HepG2 (cell line): ENCODE results near the gene TRAF4. TPM values are rescaled to one million over a fixed set of nuclear protein-coding genes. Genes with fewer than 3 reads are reported as not detected.
"Not testable (repeated sequence)": the region's sequence is repeated elsewhere in the genome, so short reads cannot be mapped to it uniquely, and the experiment has no call there.

Experiments used
- ATAC-seq: fragments of 200-7000 bp; cut with Tn5 transposase; 3 replicates; pipeline ENCODE4 v1.9.1; 2020; ENCODE audit warnings: mild to moderate bottlenecking, moderate library complexity
- BruUV-seq: library from RNA; stranded (reverse); fragments of 400-500 nt; replicated peaks from 2 replicates; lab custom pipeline; 2021; lab: Mats Ljungman, UMichigan
- CTCF ChIA-PET: fragments of 300-600 bp; formaldehyde crosslinking; extraction: SDS; loops from one replicate; lab custom pipeline; 2021; ENCODE audit warnings: low total read pairs, inconsistent platforms, low intra/inter-chr PET ratio; lab: Yijun Ruan, JAX
- POLR2A ChIA-PET: fragments of 350-600 bp; sonication (Branson Sonifier 250); formaldehyde crosslinking; loops from one replicate; lab custom pipeline; 2020; ENCODE audit warnings: antibody characterized with exemption, inconsistent platforms; lab: Yijun Ruan, JAX
- DNase-seq: peaks from one replicate; pipeline ENCODE4 v3.0.0-alpha.2; 2015; ENCODE audit warnings: low spot score
- FAIRE-seq: peaks from 3 replicates; lab custom pipeline; 2011; peaks lifted over from hg19 to GRCh38; lab: Jason Lieb, UNC
- H2AFZ ChIP-seq: one replicate; pipeline ENCODE4 v1.6.1; 2011; ENCODE audit warnings: low read length, inconsistent platforms
- H3K27ac ChIP-seq: fragments of 300-600 bp; 3 replicates; pipeline ENCODE4 v1.8.0; 2011; ENCODE audit warnings: mixed run types, mild to moderate bottlenecking, mixed read lengths, low read length, inconsistent platforms; ENCODE audit not compliant: insufficient read depth; ENCODE audit errors: extremely low read length
- H3K27me3 ChIP-seq, 2 experiments: fragments of 200-600 bp in 1 of 2; 2 replicates in 1 of 2; 3 replicates in 1 of 2; pipeline versions ENCODE4 v1.6.0 to v1.8.0; 2011; ENCODE audit warnings: low read length in 2 of 2, mild to moderate bottlenecking in 2 of 2, moderate library complexity in 2 of 2, inconsistent platforms in 1 of 2; ENCODE audit not compliant: insufficient read depth in 2 of 2, control insufficient read depth in 1 of 2
- H3K36me3 ChIP-seq, 2 experiments: fragments of 200-600 bp in 1 of 2; replicated peaks in 1 of 2; 2 replicates in 1 of 2; 3 replicates in 1 of 2; pipeline versions ENCODE4 v1.5.1 to v1.8.0; 2011; ENCODE audit warnings: low read length in 2 of 2, inconsistent platforms in 1 of 2; ENCODE audit not compliant: insufficient read depth in 2 of 2, control insufficient read depth in 1 of 2
- H3K4me1 ChIP-seq: 2 replicates; pipeline ENCODE4 v1.5.1; 2012; ENCODE audit warnings: low read length, inconsistent platforms; ENCODE audit not compliant: insufficient read depth
- H3K4me2 ChIP-seq: 2 replicates; pipeline ENCODE4 v1.6.0; 2011; ENCODE audit warnings: low read depth, low read length, inconsistent platforms
- H3K4me3 ChIP-seq, 3 experiments: fragments of 200-600 bp in 1 of 3; sonication (generic), shearing (Covaris generic) in 1 of 3; replicated peaks in 1 of 3; 2 replicates each; pipeline ENCODE4 v1.5.1; 2011 to 2016; ENCODE audit warnings: low read length in 3 of 3, inconsistent platforms in 2 of 3, low read depth in 2 of 3, mild to moderate bottlenecking in 2 of 3, control low read depth in 1 of 3, mixed read lengths in 1 of 3; ENCODE audit not compliant: insufficient read depth in 1 of 3
- H3K79me2 ChIP-seq: one replicate; pipeline ENCODE4 v1.6.1; 2011; ENCODE audit warnings: low read length, inconsistent platforms; ENCODE audit not compliant: insufficient read depth
- H3K9ac ChIP-seq: 2 replicates; pipeline ENCODE4 v1.6.0; 2011; ENCODE audit warnings: mild to moderate bottlenecking, low read depth, low read length, inconsistent platforms; ENCODE audit not compliant: insufficient read depth
- H3K9me3 ChIP-seq: 2 replicates; pipeline ENCODE4 v1.5.1; 2012; ENCODE audit warnings: mild to moderate bottlenecking, low read length
- H4K20me1 ChIP-seq: 2 replicates; pipeline ENCODE4 v1.6.0; 2011; ENCODE audit warnings: inconsistent platforms, mild to moderate bottlenecking, low read length, moderate library complexity; ENCODE audit not compliant: insufficient read depth
- BORCS8-MEF2B ChIP-seq: sonication (generic); formaldehyde crosslinking; IDR thresholded peaks from 2 replicates; pipeline ENCODE4 v1.8.0; 2022; ENCODE audit warnings: mild to moderate bottlenecking, missing genetic modification reagents
- GATAD1 ChIP-seq: IDR thresholded peaks from 2 replicates; pipeline ENCODE4 v1.6.1; 2016; ENCODE audit warnings: missing genetic modification reagents, missing compliant biosample characterization
- KLF6 ChIP-seq: IDR thresholded peaks from 2 replicates; pipeline ENCODE4 v1.8.0; 2016; ENCODE audit warnings: missing biosample characterization, missing genetic modification reagents
- KMT2A ChIP-seq: sonication (generic); formaldehyde crosslinking; IDR thresholded peaks from 2 replicates; pipeline ENCODE4 v1.4.0; 2020; ENCODE audit warnings: missing genetic modification reagents
- POLR2A ChIP-seq, 2 experiments: IDR thresholded peaks; 2 replicates each; pipeline ENCODE4 v1.6.1; 2011; ENCODE audit warnings: low read depth in 2 of 2, low read length in 2 of 2, mild to moderate bottlenecking in 1 of 2, moderate library complexity in 1 of 2; ENCODE audit not compliant: insufficient read depth in 1 of 2
- RBFOX2 ChIP-seq: fragments of 200-400 bp; formaldehyde crosslinking; IDR thresholded peaks from 2 replicates; pipeline ENCODE4 v1.6.1; 2017; ENCODE audit warnings: low read depth, mild to moderate bottlenecking, low read length
- RBM22 ChIP-seq: fragments of 200-400 bp; formaldehyde crosslinking; optimal IDR thresholded peaks from 2 replicates; pipeline ENCODE3; 2017; ENCODE audit warnings: mild to moderate bottlenecking, low read length, moderate library complexity
- SSRP1 ChIP-seq: IDR thresholded peaks from 2 replicates; pipeline ENCODE4 v1.6.1; 2016; ENCODE audit warnings: control low read depth
- TARDBP ChIP-seq: sonication (generic); formaldehyde crosslinking; IDR thresholded peaks from 2 replicates; pipeline ENCODE4 v1.8.0; 2022; ENCODE audit warnings: mild to moderate bottlenecking, missing genetic modification reagents
- TGIF2 ChIP-seq: IDR thresholded peaks from 2 replicates; pipeline ENCODE4 v1.6.1; 2016; ENCODE audit warnings: control low read depth, missing compliant biosample characterization
- TOPORS ChIP-seq: sonication (generic); formaldehyde crosslinking; IDR thresholded peaks from 2 replicates; pipeline ENCODE4 v1.8.0; 2023; ENCODE audit warnings: mild to moderate bottlenecking, missing genetic modification reagents
- ZNF549 ChIP-seq: sonication (generic); formaldehyde crosslinking; IDR thresholded peaks from 2 replicates; pipeline ENCODE4 v1.5.0; 2020; ENCODE audit warnings: missing genetic modification reagents
- ZNF709 ChIP-seq: sonication (generic); formaldehyde crosslinking; IDR thresholded peaks from 2 replicates; pipeline ENCODE4 v1.5.0; 2020; ENCODE audit warnings: mild to moderate bottlenecking, missing genetic modification reagents
- WGBS: methylation state at CpG from one replicate; pipeline ENCODE4 v1.1.6; 2017; ENCODE audit warnings: low lambda C conversion rate; 5-methylcytosine and 5-hydroxymethylcytosine counted together
- in situ Hi-C: cut with HindIII; loops from 2 replicates; pipeline ENCODE4 v1.10.0; 2017; ENCODE audit warnings: low pct_unique_long_range_greater_than_20kb; ENCODE audit not compliant: extremely low pct_ligation_motif_present
- intact Hi-C: fragments of 100-400 bp; cut with micrococcal nuclease; formaldehyde crosslinking; loops from one replicate; pipeline ENCODE4 v1.10.0; 2022; ENCODE audit not compliant: unreplicated experiment
- polyA plus RNA-seq, 8 experiments: library from polyadenylated mRNA; depleted of rRNA in 3 of 8; stranded (reverse) in 7 of 8; unstranded in 1 of 8; fragments of >200 nt; fragmentation: Illumina TruSeq in 4 of 8; extraction: Trizol in 4 of 8; gene quantifications; 2 replicates each; pipeline versions ENCODE4 v1.2.1 to v1.2.3, GENCODE V29; 2011 to 2016; ENCODE audit warnings: low read depth in 4 of 8, missing spikeins in 1 of 8, mixed read lengths in 1 of 8; ENCODE audit not compliant: insufficient read depth in 1 of 8
- total RNA-seq, 5 experiments: library from RNA; depleted of rRNA; stranded (reverse); fragments of >200 nt; fragmentation: Illumina TruSeq; extraction: Trizol; gene quantifications; 2 replicates each; pipeline ENCODE4 v1.2.3, GENCODE V29; 2016; ENCODE audit warnings: low read depth in 1 of 5
- TF ChIP-seq, protein P1 (sequence below): sonication (generic); formaldehyde crosslinking; conservative IDR thresholded peaks from 2 replicates; pipeline ENCODE4 v1.8.0; 2022; ENCODE audit warnings: missing genetic modification reagents

The TRAF4 gene
- total and polyA plus RNA-seq, 2 of the 13 experiments (the other 11 are each of a cell fraction or from before 2014, with no cell fraction given): 86.0 to 89.9 TPM

GRCh38 chr17:28720997-28721329 lies 22.8 kb upstream of the TRAF4 start:
- TF ChIP-seq KMT2A (CRISPR knock-in tag): 0 out of 2 replicates have a peak, but pooled peaks have one; percentile 1
- 0 out of 2 replicates have a peak, but pooled peaks have one; percentile 38 for TF ChIP-seq RBFOX2
- 0 out of 2 replicates have a peak, but pooled peaks have one; percentile 3 for TF ChIP-seq GATAD1 (CRISPR knock-in tag)
- peaks cover 40% of the 10 kb centered on the region for H3K79me2 ChIP-seq
- H3K9ac ChIP-seq: peak overlapping the region; percentile 98
- H2AFZ ChIP-seq, CTCF ChIA-PET, DNase-seq, FAIRE-seq, in situ Hi-C loops, BruUV-seq, ATAC-seq, H3K27me3 ChIP-seq, H3K9me3 ChIP-seq: not testable (repeated sequence)
- peak overlapping the region; percentile 89 for H3K27ac ChIP-seq
- 6% methylated on average over 19 of the region's 19 CpGs for WGBS
- H3K36me3 ChIP-seq: peaks cover 8 to 38% of the 10 kb centered on the region in 2 experiments; a peak in 4 of 5 replicates
- POLR2A ChIA-PET: interaction anchor here (1.8 to 4.2 kb wide), 5 partner anchors 14 to 180 kb away, joined by 7 to 220 read pairs (median 42); partner anchors contain the start of genes PROCA1, SDF2, SUPT6H and TRAF4
- peak overlapping the region; percentile 96 for H3K4me2 ChIP-seq
- H3K4me3 ChIP-seq: peak overlapping the region; percentile 81 to 97 (median 96)
- peaks cover 42% of the 10 kb centered on the region for H4K20me1 ChIP-seq
- peaks cover 60% of the 10 kb centered on the region for H3K4me1 ChIP-seq
- intact Hi-C loops: loop anchor here (5.0 kb wide), 1 partner anchor 74 kb away; the partner anchor contains the start of gene BLTP2

DNA sequence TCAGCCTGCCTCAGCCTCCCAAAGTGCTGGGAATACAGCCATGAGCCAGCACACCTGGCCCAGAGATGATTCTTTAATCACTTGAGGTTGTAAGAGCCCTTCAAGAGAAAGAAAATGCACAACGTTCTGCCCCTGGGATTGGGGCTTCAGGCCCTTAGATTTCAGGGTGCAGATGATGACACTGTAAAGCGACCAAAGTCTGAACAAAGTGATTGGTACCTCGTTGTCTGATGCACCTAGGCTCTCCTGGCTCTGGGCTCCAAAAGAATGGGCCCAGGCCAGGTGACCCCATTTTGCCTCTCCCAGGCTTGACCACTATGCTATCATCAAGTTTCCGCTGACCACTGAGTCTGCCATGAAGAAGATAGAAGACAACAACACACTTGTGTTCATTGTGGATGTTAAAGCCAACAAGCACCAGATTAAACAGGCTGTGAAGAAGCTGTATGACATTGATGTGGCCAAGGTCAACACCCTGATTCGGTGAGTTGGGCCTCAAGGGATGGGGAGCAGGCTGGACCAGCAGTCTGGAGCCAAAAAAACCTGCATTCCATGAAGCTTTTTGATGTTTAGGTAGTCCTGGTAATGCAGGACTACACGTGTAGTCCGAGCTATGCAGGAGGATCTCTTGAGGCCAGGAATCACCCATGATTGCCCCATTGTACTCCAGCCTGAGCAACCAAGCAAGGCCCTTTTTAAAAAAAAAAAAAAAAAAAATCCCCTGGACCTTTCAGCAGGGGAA lies 21.2 kb upstream of the TRAF4 start:
- H3K27ac ChIP-seq: peak overlapping the region; percentile 41
- BruUV-seq: no TSS peak
- peaks cover 42% of the 10 kb centered on the region for H4K20me1 ChIP-seq
- H3K36me3 ChIP-seq: peaks cover 8 to 38% of the 10 kb centered on the region in 2 experiments; a peak in 4 of 5 replicates
- peaks cover 64% of the 10 kb centered on the region for H3K4me1 ChIP-seq
- FAIRE-seq (no peak), DNase-seq (no peak), ATAC-seq (no peak)
- H3K4me3 ChIP-seq: peak overlapping the region; percentile 8 to 97 (median 20); a peak in 2 of 6 replicates
- 75% methylated on average over 7 of the region's 7 CpGs for WGBS
- peaks cover 40% of the 10 kb centered on the region for H3K79me2 ChIP-seq
- H3K9ac ChIP-seq: peak overlapping the region; percentile 45
- ChIA-PET CTCF (no interaction called here), POLR2A (interaction anchor here (4.1 to 4.2 kb wide), 2 partner anchors 16 to 21 kb away, joined by 92 to 220 read pairs; partner anchors contain the start of genes PROCA1 and TRAF4)
- no peaks in the 10 kb centered on the region; a peak in 1 of 5 replicates for H3K27me3 ChIP-seq
- TF ChIP-seq RBM22 (peak; percentile 53), POLR2A (IDR thresholded peaks at IDR 0.05; ENCODE audit: insufficient read depth in 1 of 2, low read depth in 2 of 2, low read length in 2 of 2) (peak in 1 of 2 experiments; percentile 37; a peak in 2 of 4 replicates), TOPORS (peak; percentile 52; the same call in 1 of the 2 replicates), ZNF709 (CRISPR knock-in tag) (no peak), KLF6 (CRISPR knock-in tag) (no peak), TARDBP (CRISPR knock-in tag) (0 out of 2 replicates have a peak, but pooled peaks have one; percentile 7), TGIF2 (CRISPR knock-in tag) (no peak), ZNF549 (CRISPR knock-in tag) (no peak), SSRP1 (0 out of 2 replicates have a peak, but pooled peaks have one; percentile 28), BORCS8-MEF2B (CRISPR knock-in tag) (0 out of 2 replicates have a peak, but pooled peaks have one; percentile 6)
- TF ChIP-seq, protein P1, sequence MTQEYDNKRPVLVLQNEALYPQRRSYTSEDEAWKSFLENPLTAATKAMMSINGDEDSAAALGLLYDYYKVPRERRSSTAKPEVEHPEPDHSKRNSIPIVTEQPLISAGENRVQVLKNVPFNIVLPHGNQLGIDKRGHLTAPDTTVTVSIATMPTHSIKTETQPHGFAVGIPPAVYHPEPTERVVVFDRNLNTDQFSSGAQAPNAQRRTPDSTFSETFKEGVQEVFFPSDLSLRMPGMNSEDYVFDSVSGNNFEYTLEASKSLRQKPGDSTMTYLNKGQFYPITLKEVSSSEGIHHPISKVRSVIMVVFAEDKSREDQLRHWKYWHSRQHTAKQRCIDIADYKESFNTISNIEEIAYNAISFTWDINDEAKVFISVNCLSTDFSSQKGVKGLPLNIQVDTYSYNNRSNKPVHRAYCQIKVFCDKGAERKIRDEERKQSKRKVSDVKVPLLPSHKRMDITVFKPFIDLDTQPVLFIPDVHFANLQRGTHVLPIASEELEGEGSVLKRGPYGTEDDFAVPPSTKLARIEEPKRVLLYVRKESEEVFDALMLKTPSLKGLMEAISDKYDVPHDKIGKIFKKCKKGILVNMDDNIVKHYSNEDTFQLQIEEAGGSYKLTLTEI (CRISPR knock-in tag): no peak
- in situ Hi-C loops (no loop called here), intact Hi-C loops (loop anchor here (5.0 kb wide), 1 partner anchor 75 kb away; the partner anchor contains the start of gene BLTP2)
- H2AFZ ChIP-seq: no peak overlapping the region
- H3K9me3 ChIP-seq: no peaks in the 10 kb centered on the region
- peak overlapping the region; percentile 96 for H3K4me2 ChIP-seq
